ENCODE results near the gene ERH. TPM values are rescaled to one million over a fixed set of nuclear protein-coding genes. Genes with fewer than 3 reads are reported as not detected.

The ERH gene
- total RNA-seq, 2 experiments from 2014 or later: 435 to 498 TPM

GRCh38 chr14:69387311-69387710 is 10.8 kb downstream of the ERH start:
- H3K9me3 ChIP-seq (ENCODE audit: low read length): peaks cover 17% of the 10 kb centered on the region; the same call in 1 of the 2 replicates
- H4K20me1 ChIP-seq (ENCODE audit: insufficient read depth, low read length): peaks cover 9% of the 10 kb centered on the region
- POLR2A ChIA-PET: no interaction called here
- H3K9me2 ChIP-seq (ENCODE audit: insufficient read depth, low read length): no peaks in the 10 kb centered on the region
- H2AFZ ChIP-seq (ENCODE audit: low read length): no peak overlapping the region
- peaks cover 100% of the 10 kb centered on the region for H3K79me2 ChIP-seq (ENCODE audit: insufficient read depth, low read depth, low read length)
- CTCF ChIA-PET (ENCODE audit: unreplicated experiment): interaction anchor here (0.5 kb wide), 1 partner anchor 1247 kb away, joined by 3 read pairs; no protein-coding TSS in a partner anchor
- BruUV-seq (replicated peaks): no TSS peak
- no peak overlapping the region for H3K27ac ChIP-seq (ENCODE audit: low read depth, low read length, poor library complexity, severe bottlenecking)
- no peak for DNase-seq (ENCODE audit: low spot score)
- H3K36me3 ChIP-seq (ENCODE audit: insufficient read depth, low read length): peaks cover 99% of the 10 kb centered on the region
- TF ChIP-seq EZH2phosphoT487 (IDR thresholded peaks at IDR 0.05; ENCODE audit: borderline replicate concordance, low read depth, low read length) (no peak), CTCF (conservative IDR thresholded peaks at IDR 0.05; ENCODE audit: low read length) (no peak)
- no peak overlapping the region for H3K4me2 ChIP-seq (ENCODE audit: low read length)
- peaks cover 10% of the 10 kb centered on the region for H3K4me1 ChIP-seq (ENCODE audit: insufficient read depth, low read length, poor library complexity, severe bottlenecking)
- intact Hi-C loops (cut with micrococcal nuclease; ENCODE audit: unreplicated experiment): no loop called here
- H3K4me3 ChIP-seq (ENCODE audit: low read depth, low read length, poor library complexity, severe bottlenecking): no peak overlapping the region

- no peak for DNase-seq (ENCODE audit: low spot score)
- BruUV-seq (replicated peaks): no TSS peak
- POLR2A ChIA-PET: interaction anchor here (1.0 kb wide), 1 partner anchor 9 kb away, joined by 5 read pairs; no protein-coding TSS in a partner anchor
- peaks cover 92% of the 10 kb centered on the region for H3K36me3 ChIP-seq (ENCODE audit: insufficient read depth, low read length)
- no peak overlapping the region for H3K4me3 ChIP-seq (ENCODE audit: low read depth, low read length, poor library complexity, severe bottlenecking)
- H3K4me2 ChIP-seq (ENCODE audit: low read length): no peak overlapping the region
- H3K27ac ChIP-seq (ENCODE audit: low read depth, low read length, poor library complexity, severe bottlenecking): no peak overlapping the region
- intact Hi-C loops (cut with micrococcal nuclease; ENCODE audit: unreplicated experiment): no loop called here
- peaks cover 30% of the 10 kb centered on the region for H3K79me2 ChIP-seq (ENCODE audit: insufficient read depth, low read depth, low read length)
- H2AFZ ChIP-seq (ENCODE audit: low read length): no peak overlapping the region
- H3K9me3 ChIP-seq (ENCODE audit: low read length): peaks cover 11% of the 10 kb centered on the region; the same call in 1 of the 2 replicates
- no peaks in the 10 kb centered on the region for H3K9me2 ChIP-seq (ENCODE audit: insufficient read depth, low read length)
- no peak for TF ChIP-seq CTCF (conservative IDR thresholded peaks at IDR 0.05; ENCODE audit: low read length)
- no peak for TF ChIP-seq EZH2phosphoT487 (IDR thresholded peaks at IDR 0.05; ENCODE audit: borderline replicate concordance, low read depth, low read length)
- CTCF ChIA-PET (ENCODE audit: unreplicated experiment): no interaction called here
- peaks cover 12% of the 10 kb centered on the region; the same call in 1 of the 2 replicates for H4K20me1 ChIP-seq (ENCODE audit: insufficient read depth, low read length)
- no peaks in the 10 kb centered on the region for H3K4me1 ChIP-seq (ENCODE audit: insufficient read depth, low read length, poor library complexity, severe bottlenecking)
Observed at GRCh38 chr14:69378274-69378673, 19.8 kb downstream of the ERH start.

DNA sequence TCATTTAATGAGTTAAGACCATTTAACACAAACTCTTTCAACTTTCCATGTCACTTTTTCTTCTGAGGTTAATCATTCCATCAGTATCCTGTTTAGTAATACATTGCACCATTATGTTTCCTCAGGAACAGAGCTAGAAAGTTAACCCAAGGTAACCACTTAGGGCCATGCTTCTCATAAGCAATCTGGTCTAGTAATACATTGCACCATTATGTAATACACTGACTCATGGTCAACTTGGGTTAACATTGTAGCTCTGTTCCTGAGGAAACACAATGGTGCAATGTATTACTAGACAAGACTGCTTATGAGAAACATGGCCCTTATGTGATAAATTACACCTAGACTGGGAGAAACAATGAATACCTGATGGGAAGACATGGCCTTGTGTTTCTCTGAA is 21.7 kb downstream of the ERH start:
- Histone ChIP-seq H3K4me2 (ENCODE audit: low read length) (no peak overlapping the region), H3K4me1 (ENCODE audit: insufficient read depth, low read length, poor library complexity, severe bottlenecking) (no peaks in the 10 kb centered on the region), H3K9me3 (ENCODE audit: low read length) (peaks cover 11% of the 10 kb centered on the region; the same call in 1 of the 2 replicates), H3K27ac (ENCODE audit: low read depth, low read length, poor library complexity, severe bottlenecking) (no peak overlapping the region), H3K4me3 (ENCODE audit: low read depth, low read length, poor library complexity, severe bottlenecking) (no peak overlapping the region), H3K36me3 (ENCODE audit: insufficient read depth, low read length) (peaks cover 80% of the 10 kb centered on the region), H3K9me2 (ENCODE audit: insufficient read depth, low read length) (no peaks in the 10 kb centered on the region), H3K79me2 (ENCODE audit: insufficient read depth, low read depth, low read length) (peaks cover 11% of the 10 kb centered on the region; the same call in 1 of the 2 replicates), H2AFZ (ENCODE audit: low read length) (no peak overlapping the region), H4K20me1 (ENCODE audit: insufficient read depth, low read length) (peaks cover 3% of the 10 kb centered on the region; the same call in 1 of the 2 replicates)
- ChIA-PET CTCF (ENCODE audit: unreplicated experiment) (no interaction called here), POLR2A (interaction anchor here (0.6 to 1.9 kb wide), 4 partner anchors 9 to 179 kb away, joined by 3 to 5 read pairs (median 4); partner anchors contain the start of genes ERH and SLC39A9)
- intact Hi-C loops (cut with micrococcal nuclease; ENCODE audit: unreplicated experiment): no loop called here
- no TSS peak for BruUV-seq (replicated peaks)
- no peak for DNase-seq (ENCODE audit: low spot score)
- no peak for TF ChIP-seq EZH2phosphoT487 (IDR thresholded peaks at IDR 0.05; ENCODE audit: borderline replicate concordance, low read depth, low read length)
- TF ChIP-seq CTCF (conservative IDR thresholded peaks at IDR 0.05; ENCODE audit: low read length): no peak

Measured in OCI-LY7 (cell line).